ENCODE measurements around the gene SERF2. TPM values are rescaled to one million over a fixed set of nuclear protein-coding genes. Genes with fewer than 3 reads are reported as not detected.
"Not testable (repeated sequence)": the region's sequence is repeated elsewhere in the genome, so short reads cannot be mapped to it uniquely, and the experiment has no call there.

The SERF2 gene
- total RNA-seq, 4 donors from 2014 or later: 518 to 789 (median 702) TPM

DNA sequence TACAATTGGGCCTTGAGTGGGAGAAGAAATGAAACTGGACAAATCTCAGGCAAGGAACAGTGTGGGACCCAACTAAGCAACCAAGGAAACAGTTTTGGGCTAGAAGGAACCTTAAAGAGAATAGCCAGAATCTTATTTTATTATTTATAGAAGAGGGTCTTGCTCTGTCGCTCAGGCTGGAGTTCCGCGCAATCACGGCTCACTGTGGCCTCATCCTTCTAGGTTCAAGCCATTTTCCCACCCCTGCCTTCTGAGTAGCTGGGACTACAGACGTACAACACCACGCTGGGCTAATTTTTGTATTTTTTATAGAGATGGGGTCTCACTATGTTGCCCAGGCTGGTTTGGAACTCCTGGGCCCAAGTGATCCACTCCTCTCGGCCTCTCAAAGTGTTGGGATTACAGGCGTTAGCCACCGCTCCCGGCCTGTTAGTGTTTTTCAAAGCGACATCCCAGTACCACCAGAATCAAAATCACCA, 33.9 kb downstream of the SERF2 start:
- Histone ChIP-seq H3K9me3 (no peaks in the 10 kb centered on the region), H3K36me3 (no peaks in the 10 kb centered on the region), H3K27me3 (no peaks in the 10 kb centered on the region), H3K4me3 (peak overlapping the region in 1 of 2 donors; percentile 61), H3K27ac (peak overlapping the region in 3 of 4 donors; percentile 82 to 84 (median 84)), H3K4me1 (peaks cover 4 to 60% (median 18%) of the 10 kb centered on the region in 3 donors)
- TF ChIP-seq EP300 (IDR thresholded peaks at IDR 0.05) (no peak), POLR2AphosphoS5 (IDR thresholded peaks at IDR 0.05) (no peak), POLR2A (IDR thresholded peaks at IDR 0.05) (no peak)
- TF ChIP-seq, protein P1, sequence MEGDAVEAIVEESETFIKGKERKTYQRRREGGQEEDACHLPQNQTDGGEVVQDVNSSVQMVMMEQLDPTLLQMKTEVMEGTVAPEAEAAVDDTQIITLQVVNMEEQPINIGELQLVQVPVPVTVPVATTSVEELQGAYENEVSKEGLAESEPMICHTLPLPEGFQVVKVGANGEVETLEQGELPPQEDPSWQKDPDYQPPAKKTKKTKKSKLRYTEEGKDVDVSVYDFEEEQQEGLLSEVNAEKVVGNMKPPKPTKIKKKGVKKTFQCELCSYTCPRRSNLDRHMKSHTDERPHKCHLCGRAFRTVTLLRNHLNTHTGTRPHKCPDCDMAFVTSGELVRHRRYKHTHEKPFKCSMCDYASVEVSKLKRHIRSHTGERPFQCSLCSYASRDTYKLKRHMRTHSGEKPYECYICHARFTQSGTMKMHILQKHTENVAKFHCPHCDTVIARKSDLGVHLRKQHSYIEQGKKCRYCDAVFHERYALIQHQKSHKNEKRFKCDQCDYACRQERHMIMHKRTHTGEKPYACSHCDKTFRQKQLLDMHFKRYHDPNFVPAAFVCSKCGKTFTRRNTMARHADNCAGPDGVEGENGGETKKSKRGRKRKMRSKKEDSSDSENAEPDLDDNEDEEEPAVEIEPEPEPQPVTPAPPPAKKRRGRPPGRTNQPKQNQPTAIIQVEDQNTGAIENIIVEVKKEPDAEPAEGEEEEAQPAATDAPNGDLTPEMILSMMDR (IDR thresholded peaks at IDR 0.05): no peak
- WGBS, 2 donors (ENCODE audit: low coverage in 1 of 2): 97 to 100% methylated on average over 3 to 11 of the region's 11 CpGs
- ATAC-seq: no peak

DNA sequence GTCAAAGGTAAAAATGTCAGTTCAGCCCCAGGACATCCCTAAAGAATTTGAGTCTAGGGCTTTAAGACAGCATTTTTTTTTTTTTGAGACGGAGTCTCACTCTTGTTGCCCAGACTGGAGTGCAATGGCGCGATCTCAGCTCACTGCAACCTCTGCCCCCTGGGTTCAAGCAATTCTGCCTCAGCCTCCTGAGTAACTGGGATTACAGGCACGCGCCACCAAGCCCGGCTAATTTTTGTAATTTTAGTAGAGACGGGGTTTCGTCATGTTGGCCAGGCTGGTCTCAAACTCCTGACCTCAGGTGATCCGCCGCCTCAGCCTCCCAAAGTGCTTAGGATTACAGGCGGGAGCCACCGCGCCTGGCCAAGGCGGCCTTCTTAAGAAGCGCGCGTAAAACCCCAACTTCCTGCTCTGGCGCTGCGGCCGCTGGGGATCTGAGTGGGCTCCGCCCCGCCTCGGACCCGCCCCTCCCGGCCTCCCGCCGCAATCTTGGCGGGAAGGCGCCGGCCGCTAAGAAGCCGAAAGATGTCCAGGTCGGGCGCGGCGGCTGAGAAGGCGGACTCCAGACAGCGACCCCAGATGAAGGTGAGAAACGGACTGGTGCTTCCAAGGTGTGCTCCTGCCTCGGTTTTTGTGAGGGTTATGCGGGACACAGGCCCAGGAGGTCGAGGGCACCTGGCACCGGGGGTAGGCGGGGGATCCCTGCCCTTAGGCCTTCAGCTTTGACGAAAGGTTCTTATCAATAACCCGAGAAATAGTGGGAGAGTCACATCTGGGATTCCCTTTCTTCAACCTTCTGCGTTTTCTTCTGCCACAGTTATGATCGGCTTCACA, 34.6 kb downstream of the SERF2 start, which contains the start of gene WDR76:
Gene WDR76 (plus strand): TSS at position 495 of the 834 bp plus-strand sequence. CDS start 31 bp downstream, at position 526.
- H3K27me3 ChIP-seq: no peaks in the 10 kb centered on the region
- TF ChIP-seq POLR2A (IDR thresholded peaks at IDR 0.05) (no peak), EP300 (IDR thresholded peaks at IDR 0.05) (no peak), POLR2AphosphoS5 (IDR thresholded peaks at IDR 0.05) (peak; percentile 37)
- TF ChIP-seq, protein P1 (IDR thresholded peaks at IDR 0.05): peak in 1 of 4 experiments; percentile 31
- peak within 1 kb of the TSS; percentile 45 to 61 for H3K4me3 ChIP-seq
- no peaks in the 10 kb centered on the region for H3K36me3 ChIP-seq
- no peaks in the 10 kb centered on the region for H3K9me3 ChIP-seq
- 3 to 7% methylated on average over 5 to 7 of the region's 48 CpGs for WGBS, 2 donors (ENCODE audit: low coverage in 1 of 2)
- H3K4me1 ChIP-seq: peaks cover 4 to 53% (median 15%) of the 10 kb centered on the region in 3 donors
- H3K27ac ChIP-seq: peak within 1 kb of the TSS; percentile 51 to 84 (median 83)
- peak; percentile 85 for ATAC-seq

DNA sequence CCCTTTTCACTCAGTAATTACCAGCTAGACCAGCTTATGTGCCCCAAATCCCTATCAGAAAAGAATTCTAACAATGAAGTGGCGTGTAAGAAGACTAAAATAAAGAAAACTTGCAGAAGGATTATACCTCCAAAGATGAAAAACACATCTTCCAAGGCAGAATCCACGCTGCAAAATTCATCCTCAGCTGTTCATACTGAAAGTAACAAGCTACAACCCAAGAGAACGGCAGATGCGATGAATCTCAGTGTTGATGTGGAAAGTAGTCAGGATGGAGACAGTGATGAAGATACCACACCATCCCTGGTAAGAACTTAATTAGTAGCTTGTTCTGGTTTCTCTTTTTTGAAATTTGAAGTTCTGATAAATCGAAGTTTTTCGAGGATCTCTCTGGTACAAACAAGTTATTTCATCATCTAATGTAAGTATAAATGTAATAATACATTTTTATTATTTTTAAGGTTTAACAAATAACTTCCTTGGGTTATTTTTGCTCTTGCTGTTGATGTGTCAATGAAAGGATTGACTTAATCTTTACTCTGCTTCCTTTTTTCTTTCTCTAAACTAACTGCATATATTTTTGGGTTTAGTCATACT, 36.0 kb downstream of the SERF2 start:
- 42 to 47% methylated on average over 6 of the region's 6 CpGs for WGBS, 2 donors (ENCODE audit: low coverage in 1 of 2)
- H3K4me3 ChIP-seq: no peak overlapping the region
- no peaks in the 10 kb centered on the region for H3K9me3 ChIP-seq
- no peaks in the 10 kb centered on the region for H3K27me3 ChIP-seq
- H3K27ac ChIP-seq: peak overlapping the region in 3 of 4 donors; percentile 82 to 84 (median 84)
- no peaks in the 10 kb centered on the region for H3K36me3 ChIP-seq
- H3K4me1 ChIP-seq: peaks cover 4 to 39% (median 10%) of the 10 kb centered on the region in 3 donors
- TF ChIP-seq, protein P1 (IDR thresholded peaks at IDR 0.05): no peak
- TF ChIP-seq POLR2A (IDR thresholded peaks at IDR 0.05): no peak
- no peak for TF ChIP-seq EP300 (IDR thresholded peaks at IDR 0.05)
- TF ChIP-seq POLR2AphosphoS5 (IDR thresholded peaks at IDR 0.05): no peak
- ATAC-seq: no peak

DNA sequence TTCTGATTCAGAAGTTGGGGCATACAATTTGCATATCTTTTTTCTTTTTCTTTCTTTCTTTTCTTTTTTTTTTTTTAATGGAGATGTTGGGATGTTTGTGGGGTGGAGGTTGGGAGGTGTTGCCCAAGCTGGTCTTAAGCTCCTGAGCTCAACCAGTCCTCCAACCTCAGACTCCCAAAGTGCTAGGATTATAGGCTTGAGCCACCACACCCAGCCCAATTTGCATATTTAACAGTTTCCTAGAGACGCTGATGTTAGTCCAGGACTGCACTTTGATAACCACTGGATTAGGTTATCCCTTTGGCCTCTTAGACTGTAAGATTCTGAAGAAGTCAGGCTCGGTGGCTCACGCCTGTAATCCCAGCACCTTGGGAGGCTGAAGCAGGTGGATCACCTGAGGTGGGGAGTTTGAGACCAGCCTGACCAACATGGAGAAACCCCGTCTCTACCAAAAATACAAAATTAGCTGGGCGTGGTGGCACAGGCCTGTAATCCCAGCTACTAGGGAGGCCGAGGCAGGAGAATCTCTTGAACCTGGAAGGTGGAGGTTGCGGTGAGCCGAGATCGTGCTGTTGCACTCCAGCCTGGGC, 37.9 kb downstream of the SERF2 start:
- not testable (repeated sequence) for H3K4me3 ChIP-seq, H3K9me3 ChIP-seq, H3K27me3 ChIP-seq, ATAC-seq, H3K27ac ChIP-seq, H3K36me3 ChIP-seq
- 100% methylated on average over 3 of the region's 9 CpGs; no CpG with 5 or more reads in 1 of the 2 donors for WGBS, 2 donors (ENCODE audit: low coverage in 1 of 2)
- peaks cover 0 to 27% (median 4%) of the 10 kb centered on the region in 3 donors for H3K4me1 ChIP-seq

DNA sequence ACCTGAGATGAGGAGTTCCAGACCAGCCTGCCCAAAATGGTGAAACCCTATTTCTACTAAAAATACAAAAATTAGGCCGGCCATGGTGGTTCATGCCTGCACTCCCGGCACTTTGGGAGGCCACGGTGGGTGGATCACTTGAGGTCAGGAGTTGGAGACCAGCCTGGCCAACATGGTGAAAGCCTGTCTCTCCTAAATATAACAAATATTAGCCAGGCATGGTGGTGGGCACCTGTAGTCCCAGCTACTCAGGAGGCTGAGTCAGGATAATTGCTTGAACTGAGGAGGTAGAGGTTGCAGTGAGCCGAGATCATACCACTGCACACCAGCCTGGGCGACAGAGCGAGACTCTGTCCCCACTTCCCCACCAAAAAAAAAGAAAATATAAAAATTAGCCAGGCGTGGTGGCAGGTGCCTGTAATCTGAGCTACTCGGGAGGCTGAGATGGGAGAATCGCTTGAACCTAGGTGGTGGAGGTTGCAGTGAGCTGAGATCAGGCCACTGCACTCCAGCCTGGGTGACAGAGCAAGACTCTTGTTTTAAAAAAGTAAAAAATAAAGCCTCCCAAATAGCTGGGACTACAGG, 38.7 kb downstream of the SERF2 start:
- not testable (repeated sequence) for H3K27me3 ChIP-seq, H3K4me3 ChIP-seq, ATAC-seq, H3K9me3 ChIP-seq, H3K27ac ChIP-seq
- H3K36me3 ChIP-seq: peaks cover 0 to 12% of the 10 kb centered on the region in 2 donors
- peaks cover 0 to 24% (median 4%) of the 10 kb centered on the region in 3 donors for H3K4me1 ChIP-seq
- WGBS, 2 donors (ENCODE audit: low coverage in 1 of 2): 90 to 93% methylated on average over 3 to 7 of the region's 9 CpGs

DNA sequence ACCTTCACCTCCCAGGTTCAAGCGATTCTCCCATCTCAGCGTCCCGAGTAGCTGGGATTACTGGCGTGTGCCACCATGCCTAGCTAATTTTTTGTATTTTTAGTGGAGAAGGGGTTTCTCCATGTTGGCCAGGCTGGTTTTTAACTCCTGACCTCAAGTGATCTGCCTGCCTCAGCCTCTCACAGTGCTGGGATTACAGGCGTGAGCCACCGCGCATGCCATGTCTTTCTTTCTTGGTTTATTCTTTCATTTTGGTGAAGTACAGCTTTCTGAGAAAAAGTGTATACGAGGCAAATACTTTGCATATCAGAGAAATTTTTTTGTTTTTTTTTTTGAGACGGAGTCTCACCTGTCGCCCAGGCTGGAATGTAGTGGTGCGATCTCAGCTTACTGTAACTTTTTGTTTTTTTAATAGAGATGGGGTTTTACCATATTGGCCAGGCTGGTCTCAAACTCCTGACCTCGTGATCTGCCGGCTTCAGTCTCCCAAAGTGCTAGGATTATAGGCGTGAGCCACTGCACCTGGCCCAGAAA, 39.5 kb downstream of the SERF2 start:
- not testable (repeated sequence) for H3K27me3 ChIP-seq, H3K4me3 ChIP-seq, H3K27ac ChIP-seq, ATAC-seq, H3K9me3 ChIP-seq
- H3K4me1 ChIP-seq: peaks cover 0 to 17% (median 0%) of the 10 kb centered on the region in 3 donors
- peaks cover 0 to 20% of the 10 kb centered on the region in 2 donors for H3K36me3 ChIP-seq
- WGBS, 2 donors (ENCODE audit: low coverage in 1 of 2): 87 to 90% methylated on average over 6 to 12 of the region's 14 CpGs

DNA sequence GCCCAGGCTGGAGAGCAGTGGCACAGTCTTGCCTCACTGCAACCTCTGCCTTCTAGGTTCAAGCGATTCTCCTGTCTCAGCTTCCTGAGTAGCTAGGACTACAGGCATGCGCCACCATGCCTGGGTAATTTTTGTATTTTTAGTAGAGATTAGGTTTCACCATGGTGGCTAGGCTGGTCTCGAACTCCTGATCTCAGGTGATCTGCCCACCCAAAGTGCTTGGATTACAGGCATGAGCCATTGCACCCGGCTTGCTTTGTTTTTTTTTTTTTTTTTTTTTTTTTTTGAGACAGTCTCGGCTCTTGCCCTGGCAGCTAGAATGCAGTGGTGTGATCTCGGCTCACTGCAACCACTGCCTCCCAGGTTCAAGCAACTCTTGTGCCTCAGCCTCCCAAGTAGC, 40.4 kb downstream of the SERF2 start:
- not testable (repeated sequence) for H3K27me3 ChIP-seq, H3K4me1 ChIP-seq, H3K9me3 ChIP-seq, ATAC-seq, H3K4me3 ChIP-seq, H3K27ac ChIP-seq
- WGBS, 2 donors (ENCODE audit: low coverage in 1 of 2): 92 to 100% methylated on average over 2 to 3 of the region's 6 CpGs
- peaks cover 0 to 29% of the 10 kb centered on the region in 2 donors for H3K36me3 ChIP-seq

All from gastroesophageal sphincter (tissue), 4 donors.